Stimulated activated CD8-positive, alpha-beta memory T cell treated with anti-CD3 and anti-CD28 coated beads, Interleukin-12 subunit alpha, Interleukin-12 subunit beta, amount 100 ng/mL, for 1 hour (primary cell): ENCODE measurements around the gene THEMIS.
"Not testable (repeated sequence)": the region's sequence is repeated elsewhere in the genome, so short reads cannot be mapped to it uniquely, and the experiment has no call there.

ENCODE experiments used
- DNase-seq: peaks from one replicate; pipeline ENCODE4 v3.0.0-alpha.2; 2020; ENCODE audit warnings: low read depth

The THEMIS gene

DNA sequence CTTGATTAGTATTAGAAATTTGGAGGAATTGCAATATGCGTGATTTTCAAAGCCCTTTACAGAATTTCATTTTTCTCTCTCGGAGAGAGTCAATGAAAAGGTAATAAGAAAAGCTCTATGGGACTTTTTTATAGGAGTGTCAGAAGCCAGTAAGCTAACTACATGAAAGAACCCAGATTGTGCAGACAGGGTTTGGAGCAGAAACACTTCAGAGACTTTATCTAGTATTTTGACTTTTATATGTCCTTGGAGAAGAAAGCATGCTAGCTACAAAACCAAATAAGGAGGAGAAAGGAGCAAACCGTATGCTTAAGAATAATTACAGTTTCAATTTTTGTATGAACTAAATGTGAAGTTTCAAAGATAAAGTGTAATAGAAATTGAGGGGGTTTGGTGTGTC, 182.2 kb downstream of the THEMIS start:
- DNase-seq = no peak

- no peak for DNase-seq
Observed at GRCh38 chr6:127717384-127717783, 183.5 kb downstream of the THEMIS start.

GRCh38 chr6:127716465-127716864, 184.4 kb downstream of the THEMIS start:
- no peak for DNase-seq

DNA sequence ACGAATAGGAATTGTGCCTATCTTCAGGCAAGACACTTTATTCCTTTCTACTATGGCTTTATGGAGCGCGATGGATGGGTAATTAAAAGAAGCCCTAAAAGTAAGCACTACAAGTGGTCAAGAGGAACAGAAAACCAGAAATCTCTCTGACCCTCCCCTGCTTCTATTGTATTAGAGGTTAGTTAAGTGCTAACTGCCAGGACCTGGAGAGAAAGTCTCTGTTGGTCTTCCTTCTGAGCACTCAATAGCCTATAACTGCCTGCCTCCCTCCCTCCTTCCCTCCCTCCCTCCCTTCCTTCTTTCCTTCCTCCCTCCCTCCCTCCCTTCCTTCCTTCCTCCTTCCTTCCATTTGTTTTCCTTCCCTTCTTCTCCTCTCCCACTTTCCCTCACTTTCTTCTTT, 190.2 kb downstream of the THEMIS start:
- DNase-seq = no peak

DNA sequence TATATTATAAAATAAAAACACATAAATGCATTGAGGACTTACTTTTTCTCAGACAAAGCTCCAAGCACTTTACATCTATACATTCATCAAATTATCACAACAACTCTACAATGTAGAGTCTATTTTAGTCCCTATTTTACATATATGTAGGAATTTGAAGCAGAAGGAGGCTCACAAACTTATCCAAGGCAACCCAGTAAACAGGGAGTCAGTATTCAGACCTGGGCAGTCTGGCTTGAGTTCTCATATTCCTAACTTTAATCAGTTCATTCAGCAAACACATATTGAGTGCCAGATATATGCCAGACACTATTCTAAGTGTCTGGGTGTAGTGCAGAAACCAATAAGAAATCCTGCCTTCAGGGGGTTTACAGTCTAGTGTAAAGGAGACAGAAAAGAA, 194.6 kb downstream of the THEMIS start:
- DNase-seq = no peak

DNA sequence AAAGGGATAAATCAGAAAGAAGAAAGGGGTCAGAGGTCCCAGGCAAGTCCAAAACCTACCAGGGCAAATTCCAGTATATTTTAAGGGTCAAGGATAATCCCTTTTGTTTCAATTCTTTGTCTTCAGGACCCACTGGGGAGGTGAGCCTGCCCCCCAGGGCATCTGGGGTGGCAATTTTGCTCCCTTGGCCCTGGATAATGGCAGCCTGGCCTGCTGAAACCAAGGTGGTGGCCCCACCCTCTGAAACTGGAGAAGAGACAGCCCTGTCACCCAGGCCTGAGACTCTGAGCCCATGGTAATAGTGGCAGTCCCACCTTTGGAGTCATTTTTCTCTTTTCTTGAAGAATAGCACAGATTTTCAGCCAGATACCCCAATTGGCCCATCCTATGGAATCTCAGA, 205.8 kb downstream of the THEMIS start:
- no peak for DNase-seq

DNA sequence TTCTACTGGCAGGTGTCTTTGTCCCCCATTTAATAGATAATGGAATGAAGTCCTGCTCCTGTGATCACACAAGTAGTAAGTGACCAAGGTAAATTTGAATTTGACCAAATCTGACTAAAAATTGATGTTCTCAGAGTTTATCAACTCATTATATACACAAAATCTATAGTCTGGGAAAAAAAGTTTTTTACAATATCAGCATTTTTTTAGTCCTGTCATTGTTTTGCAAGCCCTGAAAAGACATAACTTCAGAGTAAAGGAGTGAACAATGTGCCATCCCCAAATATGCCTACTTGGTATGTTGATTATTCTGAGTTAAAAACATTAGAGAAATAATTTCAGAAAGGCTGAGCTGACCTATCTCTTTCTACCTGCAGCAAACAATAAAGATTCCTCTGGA, 209.7 kb downstream of the THEMIS start:
- no peak for DNase-seq

DNA sequence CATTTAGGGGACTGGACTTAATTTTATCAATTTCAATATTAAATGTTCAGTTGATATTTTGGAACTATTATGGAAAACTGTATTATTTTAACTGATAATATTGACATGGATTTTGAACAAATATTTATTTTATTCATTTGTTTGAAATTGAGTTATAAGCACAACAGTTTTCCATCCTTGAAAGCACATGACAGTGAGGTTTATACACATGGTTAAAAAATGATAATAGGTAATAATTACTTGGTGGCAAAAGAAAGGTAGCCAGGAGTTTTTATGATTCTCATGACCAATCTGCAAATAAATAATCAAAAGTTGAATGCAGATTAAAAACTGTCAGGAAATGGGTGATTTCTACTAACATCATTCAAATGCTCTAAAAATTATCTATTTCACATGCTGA, 210.3 kb downstream of the THEMIS start:
- DNase-seq = no peak

GRCh38 chr6:127690092-127690491, 210.8 kb downstream of the THEMIS start:
- no peak for DNase-seq

GRCh38 chr6:127687490-127687889, 213.4 kb downstream of the THEMIS start:
- not testable (repeated sequence) for DNase-seq

DNA sequence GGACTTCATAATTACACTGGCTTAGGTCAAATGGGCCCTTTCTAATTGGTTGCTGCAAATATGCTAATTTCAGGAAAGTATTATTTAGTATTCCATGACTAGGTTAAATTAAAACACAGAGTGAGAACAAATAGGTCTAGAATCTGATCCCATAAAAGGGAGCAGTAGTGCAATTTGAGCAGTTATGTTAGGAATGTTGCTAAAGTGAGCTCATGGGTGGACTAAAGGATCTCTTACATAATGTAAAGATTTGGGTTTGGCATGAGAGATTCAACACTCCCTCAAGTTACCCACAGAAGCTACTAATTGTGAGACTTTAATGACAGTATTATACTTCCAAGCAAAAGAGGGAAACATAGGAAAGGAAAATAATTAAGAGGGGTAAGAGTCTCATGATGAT, 214.8 kb downstream of the THEMIS start:
- DNase-seq = no peak

DNA sequence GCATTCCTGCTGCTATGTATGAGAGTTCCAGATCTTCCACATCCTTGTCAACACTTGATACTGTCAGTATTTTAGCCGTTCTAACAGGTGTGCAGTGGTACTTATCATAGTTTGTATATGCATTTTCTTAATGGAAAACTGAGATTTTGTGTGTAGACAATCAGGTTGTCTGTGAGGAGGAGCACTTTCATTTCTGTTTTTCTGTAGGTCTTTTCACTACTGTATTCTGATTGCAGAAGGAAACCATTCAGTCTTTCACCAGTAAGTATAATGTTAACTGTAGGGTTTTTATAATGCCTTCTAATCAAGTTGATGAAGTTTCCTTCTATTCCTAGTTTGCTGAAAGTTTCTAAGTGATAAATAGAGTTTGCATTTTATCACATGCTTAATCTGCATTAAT, 216.4 kb downstream of the THEMIS start:
- no peak for DNase-seq
